SW 1271 (cell line): ENCODE measurements around the gene SBF2.
A peak's percentile ranks its signal among the peaks of the same experiment; 100 is the strongest.

Source experiments
- DNase-seq, 2 experiments: peaks; one replicate each; lab custom pipeline; 2025; lab: John Stamatoyannopoulos, UW

SBF2 gene

GRCh38 chr11:9900253-9900652, 393.8 kb downstream of the SBF2 start:
- DNase-seq, result peak; percentile 31 to 80

GRCh38 chr11:9899676-9900075, 394.3 kb downstream of the SBF2 start:
- no peak for DNase-seq

DNA sequence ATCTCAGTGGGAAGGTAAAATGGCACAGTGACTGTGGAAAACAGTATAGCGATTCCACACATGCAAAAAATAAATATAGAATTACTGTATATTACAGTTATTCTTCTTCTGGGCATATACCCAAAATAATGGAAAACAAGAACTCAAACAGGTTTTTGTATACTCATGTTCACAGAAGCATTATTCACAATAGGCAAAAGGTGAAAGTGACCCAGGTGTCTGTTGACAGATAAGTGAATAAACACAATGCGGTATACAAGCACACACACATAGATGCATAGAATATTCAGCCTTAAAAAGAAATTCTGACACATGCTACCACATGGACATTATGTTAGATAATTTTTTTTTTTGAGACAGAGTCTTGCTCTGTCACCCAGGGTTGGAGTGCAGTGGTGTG, 397.1 kb downstream of the SBF2 start:
- DNase-seq, result no peak

DNA sequence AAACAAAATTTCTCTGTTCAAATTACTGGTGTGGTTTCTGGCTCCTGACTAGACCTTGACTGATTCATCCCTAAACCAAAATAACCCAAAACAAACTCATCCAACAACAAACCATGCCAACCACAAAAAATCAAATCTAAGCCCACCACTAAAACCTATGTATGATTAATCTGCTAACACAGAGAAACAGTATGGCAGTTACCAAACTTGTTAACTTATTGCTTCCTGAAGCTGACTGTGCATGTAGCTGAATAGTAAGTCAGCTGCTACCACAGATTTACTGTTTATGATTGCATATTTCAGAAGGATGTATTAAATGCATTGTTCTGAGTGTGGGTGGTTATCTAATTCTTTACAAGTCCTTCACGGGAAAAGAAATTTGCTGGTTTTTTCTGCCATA, 399.0 kb downstream of the SBF2 start:
- DNase-seq, result no peak

DNA sequence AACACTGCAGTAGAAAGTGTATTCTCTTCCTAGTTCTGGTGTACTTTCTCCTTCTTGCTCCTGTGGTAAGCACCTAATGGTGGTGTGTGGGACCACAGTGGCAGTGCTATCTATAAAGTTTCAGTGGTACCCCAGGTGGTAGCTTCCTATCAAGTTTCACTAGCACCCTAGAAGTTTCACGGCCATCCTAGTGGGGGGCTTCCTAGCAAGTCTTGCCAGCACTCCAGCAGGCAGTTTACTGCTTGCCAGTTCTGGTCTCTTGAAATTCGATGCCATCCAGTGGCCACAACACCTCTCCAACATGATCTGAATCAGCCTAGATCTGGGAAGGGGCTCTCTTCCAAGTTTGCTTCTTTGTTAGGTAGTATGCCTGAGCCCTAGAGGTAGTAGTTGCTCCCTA, 400.5 kb downstream of the SBF2 start:
- DNase-seq, result no peak

DNA sequence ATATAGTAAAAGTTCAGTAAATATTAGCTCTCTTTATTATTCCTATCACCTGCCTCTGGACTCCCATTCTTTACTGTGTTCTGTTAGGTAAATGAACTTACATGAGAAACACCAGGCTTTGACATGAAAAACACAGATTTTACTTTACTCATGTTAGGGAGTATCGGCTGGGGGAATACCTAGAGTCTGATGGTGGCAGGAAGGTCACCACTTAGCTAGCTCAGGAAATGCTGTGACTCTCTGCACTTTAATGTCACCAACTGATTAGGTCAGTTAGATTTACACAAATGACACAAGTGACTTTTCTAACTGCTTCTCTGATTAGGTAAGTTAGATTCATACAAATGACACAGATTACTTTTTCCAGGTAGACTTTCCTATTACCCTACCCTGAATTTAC, 405.1 kb downstream of the SBF2 start:
- no peak for DNase-seq

GRCh38 chr11:9887472-9887871, 406.5 kb downstream of the SBF2 start:
- DNase-seq, result no peak

DNA sequence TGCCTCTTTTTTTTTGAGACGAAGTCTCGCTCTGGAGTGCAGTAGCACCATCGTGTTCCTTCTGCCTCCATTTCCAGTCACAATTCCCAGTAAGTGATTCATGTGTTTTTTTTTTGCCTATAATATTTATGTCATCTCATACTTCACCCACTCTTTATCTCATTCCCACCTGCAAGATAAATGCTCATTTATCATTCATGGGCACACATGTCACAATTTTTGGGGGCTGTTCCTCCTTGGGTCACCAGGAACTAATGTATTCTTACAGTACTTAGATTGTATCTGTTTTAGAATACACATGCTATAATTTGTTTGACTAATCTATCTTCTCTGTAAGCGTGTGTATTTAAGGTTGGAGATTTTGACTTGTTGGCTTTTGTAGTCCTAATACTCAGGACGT, 407.4 kb downstream of the SBF2 start:
- DNase-seq, result no peak

- DNase-seq, result no peak
These were observed 409.4 kb downstream of the SBF2 start for GRCh38 chr11:9884601-9885000.

- DNase-seq, result no peak
These were observed 413.4 kb downstream of the SBF2 start for GRCh38 chr11:9880657-9881056.

DNA sequence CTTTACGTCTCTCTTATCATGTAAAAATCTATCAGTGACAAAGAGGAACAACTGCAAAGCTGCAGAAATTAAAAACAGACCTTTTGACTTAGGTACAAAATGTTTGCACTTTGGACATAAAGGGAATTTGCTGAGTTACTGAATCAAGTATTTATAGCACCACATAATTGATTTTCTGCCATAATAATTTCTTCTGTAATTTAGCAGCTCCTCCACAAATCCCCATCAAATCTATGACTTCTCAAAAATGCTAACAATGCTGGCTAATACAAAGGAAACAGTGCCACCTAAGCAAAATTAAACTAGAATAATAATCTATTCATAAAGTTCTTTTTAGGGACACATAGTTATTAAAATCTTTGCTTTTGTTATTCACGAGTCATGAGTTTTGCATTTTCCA, 415.1 kb downstream of the SBF2 start:
- DNase-seq, result no peak

- no peak for DNase-seq
These were observed 417.7 kb downstream of the SBF2 start for GRCh38 chr11:9876331-9876730.

DNA sequence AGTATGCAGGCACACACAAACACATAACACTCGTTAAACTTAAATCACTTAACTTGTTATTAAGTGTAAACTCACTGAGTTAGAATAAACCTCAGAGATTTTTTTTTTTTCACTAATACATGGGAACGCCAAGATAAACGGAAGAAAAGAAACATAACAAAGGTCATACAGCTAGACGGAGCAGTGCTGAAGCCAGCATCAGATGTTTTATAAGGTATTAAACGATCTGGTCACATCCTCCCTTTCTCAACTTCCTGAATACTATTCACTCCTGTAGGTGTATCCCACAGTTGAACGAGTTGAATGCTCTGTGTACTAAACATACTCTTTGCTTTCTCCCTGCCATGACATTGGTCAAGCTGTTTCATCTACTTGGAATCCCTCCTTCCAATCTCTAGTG, 418.2 kb downstream of the SBF2 start:
- DNase-seq, result no peak

- no peak for DNase-seq
These were observed 418.6 kb downstream of the SBF2 start for GRCh38 chr11:9875399-9875798.

DNA sequence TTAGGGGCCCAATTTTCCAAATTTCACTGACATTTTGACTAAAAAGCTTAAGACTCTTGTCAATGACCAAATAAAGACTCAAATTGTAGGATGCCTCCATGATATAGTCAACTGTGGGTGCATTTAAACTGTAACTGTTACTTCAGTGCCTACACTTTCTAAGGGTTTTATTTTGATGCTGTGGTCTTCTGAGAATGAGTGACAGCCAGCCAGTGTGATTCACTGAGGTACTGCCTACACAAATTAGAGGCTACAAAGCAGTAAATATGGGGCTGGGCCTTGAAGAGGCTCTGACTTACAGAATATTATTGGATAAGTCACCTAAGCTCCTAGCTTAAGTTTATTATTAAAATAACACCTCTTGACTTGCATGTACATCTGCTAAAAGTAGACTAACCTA, 419.6 kb downstream of the SBF2 start:
- no peak for DNase-seq

DNA sequence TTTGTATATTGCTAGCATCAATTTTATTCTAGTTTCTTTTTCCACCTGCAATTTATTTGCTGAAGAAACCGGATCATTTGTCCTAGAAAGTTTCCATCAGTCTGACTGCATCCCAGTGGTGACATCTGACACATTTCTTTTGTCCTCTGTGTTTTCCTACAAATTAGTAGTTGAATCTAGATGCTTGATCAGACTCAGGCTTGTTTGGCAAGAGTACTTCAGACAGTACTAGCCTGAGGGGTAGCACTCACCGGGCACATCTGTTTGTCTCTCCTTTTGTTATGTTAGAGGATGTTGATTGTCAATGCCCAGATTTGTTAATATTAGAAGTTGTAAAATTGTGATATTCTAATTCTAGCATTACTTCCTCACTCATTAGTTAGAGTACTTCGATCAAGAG, 425.4 kb downstream of the SBF2 start:
- no peak for DNase-seq

DNA sequence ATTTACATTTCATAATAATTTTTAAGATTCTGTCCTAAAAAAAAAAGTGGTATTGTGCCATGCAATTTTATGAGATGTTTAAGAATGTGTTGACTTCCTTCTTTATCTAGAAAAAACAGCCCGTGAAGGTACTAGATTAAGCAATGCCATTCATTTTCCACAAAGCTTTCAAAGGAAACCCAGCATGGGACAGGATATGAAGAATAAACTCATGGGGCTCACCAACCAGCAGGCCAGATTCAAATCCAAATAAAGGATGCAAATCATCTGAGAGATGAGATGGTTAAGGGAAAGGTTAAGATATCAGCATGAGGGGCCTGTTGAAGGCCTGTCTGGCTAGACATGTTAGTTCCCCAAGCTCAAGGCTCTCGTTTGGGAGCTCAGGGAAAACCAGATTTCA, 431.0 kb downstream of the SBF2 start:
- DNase-seq, result peak in 1 of 2 experiments; percentile 45

GRCh38 chr11:9861860-9862725, 431.9 kb downstream of the SBF2 start:
- DNase-seq, result peak in 1 of 2 experiments; percentile 63

DNA sequence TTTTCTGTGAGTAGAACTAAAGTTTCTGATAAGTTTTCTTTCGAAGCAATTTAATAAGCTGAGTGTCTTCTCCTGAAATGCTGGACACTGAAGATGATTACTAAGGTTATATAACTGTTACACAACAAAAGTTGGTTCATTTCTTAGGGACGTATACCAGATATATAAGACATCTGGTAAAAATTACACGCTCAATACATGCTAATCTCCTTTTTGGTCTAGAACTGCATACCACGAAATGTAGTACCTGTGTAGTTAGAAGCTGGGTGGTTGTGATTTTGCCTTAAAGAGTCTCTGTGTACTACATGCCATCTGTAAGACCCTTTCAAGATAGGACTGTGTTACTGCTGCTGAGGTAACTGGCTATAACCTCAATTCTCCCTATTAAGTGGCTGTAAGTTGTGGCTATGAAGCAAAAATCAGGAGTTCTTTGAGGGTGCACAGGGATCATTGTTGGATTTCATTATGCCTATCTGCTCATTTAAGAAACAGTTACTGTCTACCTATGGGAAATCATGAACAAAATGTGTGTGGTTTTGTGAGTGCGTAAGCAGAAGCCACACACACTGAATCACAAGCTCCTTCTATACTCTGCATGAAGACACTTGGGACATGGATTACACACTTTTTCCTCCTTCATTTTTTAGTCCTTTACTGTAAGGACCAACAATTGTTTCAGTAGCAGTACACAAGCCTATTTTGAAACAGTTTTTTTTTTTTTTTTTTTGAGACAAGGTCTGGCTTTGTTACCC, 434.3 kb downstream of the SBF2 start:
- no peak for DNase-seq

GRCh38 chr11:9858822-9859221, 435.2 kb downstream of the SBF2 start:
- DNase-seq, result no peak

DNA sequence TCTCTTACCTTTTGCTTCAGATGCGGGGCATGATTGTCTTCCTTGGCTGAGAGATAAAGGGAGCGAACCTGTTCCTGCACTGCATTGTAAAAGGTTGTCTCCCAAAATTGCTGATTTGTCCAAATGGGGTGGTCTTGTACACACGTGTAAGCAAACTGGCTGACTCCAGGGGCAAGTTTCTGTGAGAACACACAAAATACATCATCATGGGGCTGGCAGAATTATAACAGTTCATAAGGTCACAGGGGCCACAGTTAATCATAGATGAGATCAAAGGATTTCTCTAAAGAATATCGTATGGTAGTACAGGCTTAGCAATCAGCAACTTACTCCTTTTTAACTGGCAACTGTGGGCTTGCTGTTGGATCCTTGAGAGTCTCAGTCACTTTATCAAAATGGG, 435.8 kb downstream of the SBF2 start:
- DNase-seq, result no peak

GRCh38 chr11:9855579-9856287, 438.3 kb downstream of the SBF2 start:
- DNase-seq, result no peak
